DMS 273 treated with DMSO at 0.1 percent for 48 hours (cell line): Measurements from ENCODE around the gene SLC25A21.

Experiments used
- DNase-seq: peaks from one replicate; lab custom pipeline; 2025; lab: John Stamatoyannopoulos, UW

The SLC25A21 gene

DNA sequence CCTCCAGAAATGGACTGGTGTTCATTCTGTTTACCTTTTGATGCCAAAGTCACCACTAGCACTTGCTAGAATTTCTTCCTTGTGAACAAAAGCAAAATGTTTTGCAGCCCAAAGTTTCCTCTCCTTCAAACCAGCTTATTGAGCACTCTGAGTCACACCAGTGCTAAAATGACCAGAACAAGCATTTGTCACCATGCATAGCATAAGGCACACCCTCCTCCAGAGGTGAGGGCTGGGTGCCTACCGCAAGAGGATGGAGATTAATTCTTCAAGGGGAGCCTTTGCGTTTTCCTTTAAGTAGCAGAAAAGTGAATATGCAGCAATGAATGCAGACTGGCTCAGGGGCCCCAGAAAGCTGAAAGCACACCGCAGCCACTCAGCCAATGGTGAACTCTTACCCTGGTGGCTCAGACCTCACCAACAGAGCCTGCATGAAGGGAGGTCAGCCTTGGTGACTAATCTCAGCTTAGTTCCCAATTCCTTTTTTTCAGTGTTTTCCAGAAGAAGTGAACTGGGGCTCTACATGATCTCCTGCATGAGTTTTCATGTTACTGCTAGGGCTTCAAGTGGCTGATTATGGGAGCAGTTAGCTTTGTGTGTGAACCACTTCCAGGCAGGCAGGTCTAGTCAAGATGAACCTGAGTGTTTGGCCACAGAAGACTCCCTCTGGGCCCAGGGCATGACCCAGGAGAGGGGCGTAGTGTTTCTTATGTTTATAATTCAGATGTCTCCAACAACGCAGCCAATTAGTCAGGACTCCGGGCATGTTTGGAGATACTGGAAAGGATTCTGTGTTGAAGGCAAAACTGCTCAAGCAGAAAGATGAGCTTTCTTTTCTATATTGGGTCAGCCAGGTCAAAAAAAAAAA lies 414.4 kb downstream of the SLC25A21 start:
- no peak for DNase-seq

DNA sequence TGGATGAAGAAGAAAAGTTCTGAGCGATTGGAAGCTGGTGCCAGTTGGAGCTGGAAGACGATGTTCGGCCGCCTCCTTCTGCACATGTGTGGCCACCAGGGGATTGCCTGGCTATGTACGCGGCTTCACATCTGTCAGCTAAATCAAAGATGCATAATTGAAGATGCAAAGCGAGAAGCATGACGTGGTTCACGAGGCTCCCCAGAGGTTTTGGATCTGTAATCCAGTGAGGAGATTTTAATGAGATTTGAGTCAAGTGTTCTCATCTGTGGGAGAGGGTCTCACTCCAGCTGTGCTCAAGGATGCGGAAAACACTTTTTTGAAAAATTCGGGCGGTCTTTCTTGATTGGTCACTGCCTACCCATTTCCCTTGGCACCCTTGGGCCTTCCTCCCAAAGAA lies 416.2 kb downstream of the SLC25A21 start:
- DNase-seq = no peak

DNA sequence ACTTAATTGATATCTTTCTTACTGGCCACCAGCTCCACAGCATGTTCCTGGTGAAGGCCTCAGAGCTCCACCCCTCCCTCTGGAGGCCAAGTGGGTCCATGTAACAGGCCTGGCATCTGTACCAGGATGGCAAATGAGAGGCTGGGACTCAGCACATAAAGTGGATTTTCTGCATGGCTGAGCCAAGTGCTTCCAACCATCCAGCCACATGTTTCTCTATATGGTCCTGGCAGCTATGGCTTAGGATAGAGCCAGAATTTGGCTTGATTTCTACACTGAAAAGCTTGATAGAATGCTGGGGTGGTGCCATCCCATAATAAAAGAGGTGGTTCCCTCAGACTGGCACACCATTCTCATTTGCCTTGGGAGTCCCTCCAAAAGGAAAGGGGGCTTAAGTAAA lies 416.6 kb downstream of the SLC25A21 start:
- DNase-seq = no peak

DNA sequence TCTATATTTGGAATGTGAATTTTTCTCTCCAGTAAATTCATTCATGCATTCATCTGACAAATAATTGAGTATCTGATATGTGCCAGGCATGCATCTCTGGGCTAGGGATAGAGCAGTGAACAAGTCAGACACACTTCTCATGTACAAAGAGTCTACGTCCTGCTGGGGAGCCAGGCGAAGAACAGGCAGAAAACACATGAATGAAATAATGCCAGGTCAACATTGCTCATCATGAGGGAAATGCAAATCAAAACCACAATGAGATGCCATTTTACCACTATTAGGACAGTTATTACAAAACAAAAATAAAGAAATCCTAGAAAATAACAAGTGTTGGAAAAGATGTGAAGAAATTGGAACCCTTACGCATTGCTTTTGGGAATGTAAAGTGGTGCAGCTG lies 420.5 kb downstream of the SLC25A21 start:
- no peak for DNase-seq

DNA sequence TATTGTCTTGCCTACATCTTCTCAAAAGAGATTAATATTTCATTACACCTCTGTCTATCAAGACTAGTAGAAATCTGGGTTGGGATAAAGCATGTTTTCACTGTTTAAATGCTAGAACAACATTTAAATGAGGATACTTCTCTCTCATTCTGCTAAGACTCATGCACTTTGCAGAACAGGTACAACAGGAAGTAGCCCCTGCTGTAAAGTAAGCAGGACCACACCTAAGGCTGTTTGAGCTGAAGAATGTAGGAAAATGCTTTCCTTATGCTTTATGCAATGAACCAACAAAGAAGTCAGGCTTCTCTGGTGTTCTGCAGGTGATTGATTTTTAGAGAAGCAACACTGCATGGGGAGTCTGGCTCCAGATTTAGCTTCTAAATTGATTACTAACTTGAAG lies 421.3 kb downstream of the SLC25A21 start:
- no peak for DNase-seq

DNA sequence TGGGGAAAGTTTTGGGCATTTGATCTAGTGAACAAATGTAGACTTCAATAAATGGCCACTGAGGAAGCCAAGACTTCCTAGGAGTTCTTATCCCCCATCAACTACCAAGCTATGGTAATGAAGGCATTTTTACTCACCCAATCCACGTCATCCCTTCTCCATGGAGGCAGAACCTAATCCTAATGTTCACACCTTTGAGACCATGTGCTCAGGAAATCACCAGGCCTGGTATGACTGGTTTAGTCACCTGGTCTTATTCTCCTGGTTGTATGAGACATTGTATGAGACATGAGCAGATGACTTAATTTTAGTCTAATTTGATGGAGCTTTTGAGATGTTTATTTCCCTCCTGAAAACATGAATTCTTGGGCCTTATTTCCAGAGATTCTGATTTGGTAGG lies 422.2 kb downstream of the SLC25A21 start:
- no peak for DNase-seq

DNA sequence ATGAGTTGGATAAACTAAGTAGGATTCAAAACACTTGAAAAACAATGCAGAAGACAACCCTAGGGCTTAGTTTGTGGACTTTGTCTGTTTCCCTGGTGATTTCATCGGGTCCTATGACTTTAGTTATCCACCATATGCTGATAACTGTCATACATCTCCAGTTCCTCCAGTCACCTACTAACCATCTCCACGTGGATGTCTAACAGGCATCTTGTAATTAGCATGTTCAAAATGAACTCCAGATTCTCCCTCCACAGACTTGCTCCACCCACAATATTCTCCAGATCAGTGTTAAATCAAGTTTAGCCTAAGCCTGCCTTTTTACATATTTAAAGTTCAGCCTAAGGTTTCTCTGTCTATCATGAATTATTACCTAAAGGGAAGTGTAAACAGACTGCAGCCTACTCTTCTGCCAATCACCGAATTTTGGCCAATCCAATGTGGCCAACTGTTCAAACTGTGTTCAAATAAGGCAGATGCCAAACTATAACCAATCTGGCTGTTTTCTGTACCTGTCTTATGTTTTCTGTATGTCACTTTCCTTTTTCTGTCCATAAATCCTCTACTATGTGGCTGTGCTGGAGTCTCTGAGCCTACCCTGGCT lies 423.7 kb downstream of the SLC25A21 start:
- DNase-seq = no peak

DNA sequence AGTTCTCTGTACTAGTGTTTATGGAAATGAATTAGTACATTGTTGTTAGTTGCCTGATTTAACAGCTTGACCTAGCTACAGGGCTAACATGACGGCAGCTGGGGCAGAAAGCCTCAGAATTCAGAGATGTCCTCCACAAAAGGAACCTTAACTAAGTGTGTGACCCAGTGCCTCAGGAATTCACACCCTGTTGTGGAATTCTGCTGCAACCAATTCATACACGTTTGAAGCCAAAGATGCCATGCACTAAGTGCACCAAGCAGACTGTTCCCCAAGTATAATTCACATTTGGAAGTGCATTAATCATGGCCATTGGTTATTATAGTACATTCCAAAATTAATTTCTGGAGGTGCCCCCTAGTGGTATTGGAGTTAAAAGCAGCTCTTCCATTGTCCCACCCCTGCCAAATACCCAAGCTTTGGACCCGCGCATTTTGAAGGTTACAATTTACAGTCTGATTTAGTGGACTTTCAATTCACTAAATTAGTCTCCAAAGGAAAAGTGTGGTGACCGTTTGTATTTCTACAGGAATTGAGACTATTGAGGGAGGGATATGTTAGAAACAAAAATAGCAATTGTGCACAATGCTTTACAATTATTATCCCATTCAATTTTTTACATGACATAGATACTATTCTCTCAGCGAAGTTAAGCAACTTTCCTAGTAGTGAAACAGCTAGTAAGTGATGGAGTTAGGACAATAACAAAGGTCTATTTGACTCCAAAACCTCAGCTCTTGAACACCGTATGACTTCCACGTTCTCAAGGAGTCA lies 424.8 kb downstream of the SLC25A21 start:
- DNase-seq = no peak

DNA sequence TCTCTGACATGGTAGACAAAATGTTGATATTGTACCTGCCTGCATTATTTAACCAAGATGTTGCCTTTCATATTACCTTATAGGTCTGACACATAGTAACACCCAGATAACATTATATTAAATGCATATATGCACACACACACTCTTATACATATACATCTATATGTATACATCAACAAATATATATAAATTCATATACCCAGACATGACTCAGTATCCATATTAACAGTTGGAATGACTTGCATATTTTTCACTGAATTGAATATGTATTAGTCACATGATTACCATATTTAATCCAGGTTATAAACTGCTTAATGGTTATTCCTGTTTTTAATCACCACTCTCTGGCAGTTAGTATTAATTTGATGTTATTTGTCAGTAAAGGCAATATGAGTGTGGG lies 425.5 kb downstream of the SLC25A21 start:
- no peak for DNase-seq

DNA sequence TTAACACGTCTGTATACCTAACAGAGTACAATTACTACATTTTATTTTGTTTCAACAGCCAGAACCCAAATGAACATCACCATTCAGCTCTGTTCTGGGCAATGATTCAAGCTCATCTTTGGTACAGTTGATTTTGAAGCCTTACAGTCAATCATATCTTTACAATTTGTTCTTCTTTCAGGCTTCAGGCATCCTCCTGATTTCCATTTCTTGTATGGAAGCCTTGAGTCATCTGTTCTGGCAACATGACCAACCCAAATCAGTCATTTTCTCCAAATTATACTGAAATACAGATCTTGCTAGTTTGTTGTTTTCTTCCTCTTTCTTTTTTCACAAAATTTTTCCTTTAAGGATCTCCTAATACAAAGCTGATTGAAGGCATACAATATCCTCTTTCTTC lies 430.5 kb downstream of the SLC25A21 start:
- no peak for DNase-seq

DNA sequence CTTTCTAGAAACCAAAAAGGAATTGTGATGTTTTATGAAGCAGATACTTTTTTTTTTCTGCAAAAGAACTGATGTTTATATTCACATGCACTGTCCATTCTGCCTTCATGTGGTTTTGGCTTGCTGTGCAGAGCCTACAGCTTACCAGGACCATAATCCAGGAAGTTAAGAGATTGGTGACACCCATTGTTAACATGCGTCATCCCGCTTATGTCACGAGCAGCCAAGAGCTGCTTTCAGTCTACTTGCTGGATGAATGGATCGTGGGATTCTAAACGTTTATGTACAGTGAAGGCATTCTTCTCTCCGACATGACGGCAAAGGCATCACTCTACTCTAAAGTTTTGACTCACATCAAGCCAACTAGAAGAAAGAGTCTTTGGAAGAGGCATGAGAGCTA lies 434.1 kb downstream of the SLC25A21 start:
- no peak for DNase-seq

DNA sequence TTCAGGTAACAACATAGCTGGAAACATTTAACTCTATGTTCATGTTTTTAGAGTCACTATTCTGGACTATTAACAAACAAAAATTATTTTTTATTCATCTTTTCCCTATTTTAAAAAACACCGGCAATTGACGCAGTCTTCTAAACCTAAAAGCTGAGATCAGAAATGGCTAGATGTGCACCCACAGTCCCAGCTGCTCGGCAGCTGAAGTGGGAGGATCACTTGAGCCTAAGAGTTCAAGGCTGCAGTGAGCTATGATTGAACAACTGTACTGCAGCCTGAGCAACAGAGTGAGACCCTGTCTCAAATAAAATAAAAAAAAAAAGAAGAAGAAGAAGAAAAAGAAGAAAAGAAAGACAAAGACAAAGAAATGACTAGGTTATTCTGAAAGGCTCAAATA lies 446.3 kb downstream of the SLC25A21 start:
- DNase-seq = no peak

DNA sequence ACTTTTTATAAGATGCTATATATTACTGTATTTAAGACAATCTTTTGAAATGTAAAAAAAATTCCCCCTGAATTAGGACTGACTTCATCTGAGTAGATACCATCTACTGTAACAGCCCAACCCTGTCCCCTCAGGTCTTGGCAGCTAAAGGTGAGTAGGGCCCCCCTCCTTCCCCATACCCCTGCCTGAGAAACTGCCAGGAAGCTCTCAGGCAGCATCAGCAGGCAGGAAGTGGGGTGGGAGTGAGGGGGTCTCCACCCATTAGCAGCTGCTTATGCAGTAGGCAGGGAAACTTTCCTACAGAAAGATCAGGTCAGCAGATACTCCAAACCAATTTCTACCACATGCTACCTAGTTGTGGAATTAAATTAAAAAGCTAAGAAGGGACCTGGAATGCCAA lies 448.2 kb downstream of the SLC25A21 start:
- DNase-seq = no peak

DNA sequence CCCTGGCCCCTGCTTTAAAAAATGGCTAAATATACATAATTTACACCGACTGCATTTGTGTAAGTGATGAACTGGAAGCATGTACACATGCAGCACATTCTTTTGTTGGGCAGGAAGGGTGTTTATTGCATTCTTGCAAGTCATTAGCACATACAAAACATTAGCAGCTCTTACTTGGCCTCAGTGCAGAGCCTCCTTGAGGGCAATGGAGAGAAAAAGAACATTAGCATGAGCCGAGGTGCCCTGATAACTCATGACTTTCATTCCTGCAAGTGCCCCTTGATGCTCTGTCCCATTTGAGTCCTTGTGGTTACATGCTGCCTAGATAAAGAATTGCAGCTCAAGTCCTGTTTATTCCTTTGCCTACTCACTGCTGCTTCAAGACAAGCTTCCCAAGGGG lies 448.9 kb downstream of the SLC25A21 start:
- DNase-seq = no peak

DNA sequence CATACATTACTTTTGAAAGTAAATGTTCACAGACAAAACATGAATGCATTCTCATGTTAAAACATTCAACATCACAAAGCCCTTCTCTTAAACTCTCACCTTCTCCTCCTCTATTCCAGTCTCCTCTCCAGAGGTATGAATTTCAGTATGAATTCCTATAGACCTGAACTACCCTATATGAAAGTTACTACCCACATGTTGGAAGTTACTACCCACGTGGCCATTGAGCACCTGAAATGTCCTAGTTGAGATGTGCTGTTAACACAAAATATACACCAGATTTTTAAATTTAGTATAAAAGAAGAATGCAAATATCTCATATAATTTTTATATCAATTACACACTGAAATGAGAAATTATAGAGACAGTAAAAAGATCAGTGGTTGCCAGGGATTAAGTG lies 450.5 kb downstream of the SLC25A21 start:
- no peak for DNase-seq

DNA sequence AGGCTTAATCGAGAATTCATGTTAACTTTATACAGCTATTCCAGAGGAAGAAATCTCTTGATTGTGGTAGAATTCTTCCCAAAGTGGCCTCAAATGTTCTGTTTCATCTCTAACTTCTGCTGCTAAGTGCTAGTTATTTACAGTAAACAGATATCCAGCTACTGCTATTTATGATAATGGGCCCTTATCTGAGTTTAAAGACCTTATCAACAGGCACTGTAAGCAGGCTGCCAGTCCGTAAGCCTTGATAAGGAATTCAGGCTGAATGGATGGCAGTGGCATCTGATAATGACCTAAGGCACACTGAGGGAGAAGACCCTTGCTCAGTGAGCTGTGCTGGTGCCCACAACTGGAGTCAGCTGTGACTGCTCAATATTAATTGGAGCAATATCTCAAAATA lies 451.7 kb downstream of the SLC25A21 start:
- DNase-seq = no peak

DNA sequence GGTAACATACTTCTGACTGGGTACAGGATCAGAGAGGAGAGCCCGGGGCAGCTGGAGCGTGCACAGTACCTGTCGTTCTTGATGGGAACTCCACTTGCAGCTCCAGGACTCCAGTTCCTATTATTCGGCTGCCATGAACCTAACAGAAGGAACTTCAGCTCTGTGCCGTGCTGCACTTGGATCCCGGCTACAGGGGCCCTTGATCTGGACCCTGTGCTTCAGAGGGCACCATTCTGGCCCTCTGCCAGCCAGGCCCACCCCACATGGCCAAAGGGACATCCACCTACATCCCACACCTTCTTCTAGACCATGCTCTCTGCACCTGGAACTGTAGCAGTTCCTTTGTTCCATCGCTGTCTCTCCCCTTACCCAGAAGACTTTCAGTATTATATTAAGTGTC lies 452.6 kb downstream of the SLC25A21 start:
- no peak for DNase-seq

DNA sequence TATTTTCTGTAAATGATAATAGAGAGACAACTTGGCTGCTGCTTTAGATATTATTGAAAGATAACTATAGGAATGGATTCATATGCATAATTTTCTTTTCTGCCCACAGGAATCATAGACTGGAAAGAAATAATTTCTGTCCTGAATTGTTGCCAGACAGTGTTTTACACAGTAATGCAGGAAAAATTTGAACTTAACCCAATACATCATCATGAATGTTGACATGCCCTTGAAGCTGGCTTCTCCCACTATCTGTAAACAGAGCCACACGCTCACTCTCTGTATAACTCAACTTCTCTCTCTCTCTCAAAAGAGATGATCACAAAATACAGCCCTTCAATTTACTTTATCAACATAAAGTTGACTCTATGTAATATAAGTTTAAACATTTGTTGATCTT lies 454.2 kb downstream of the SLC25A21 start:
- no peak for DNase-seq

DNA sequence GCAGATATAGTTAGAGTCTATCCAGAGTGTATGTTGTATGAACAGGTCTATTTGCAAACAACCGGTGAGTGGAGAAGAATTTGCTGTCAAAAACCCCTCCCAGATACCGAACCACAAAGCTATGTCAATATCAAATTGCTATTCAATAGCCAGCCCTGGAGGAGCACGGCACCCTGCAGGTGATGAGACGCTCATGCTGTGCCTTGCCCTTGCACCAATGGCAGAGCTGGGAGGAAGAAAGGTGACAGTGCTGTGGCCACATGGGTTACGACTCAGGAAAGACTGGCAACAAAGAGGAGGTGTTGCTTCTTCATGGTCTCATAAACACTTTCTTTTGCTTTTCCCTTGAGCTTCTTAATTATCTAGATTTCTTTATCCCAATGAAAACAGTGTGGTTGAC lies 455.0 kb downstream of the SLC25A21 start:
- DNase-seq = no peak

DNA sequence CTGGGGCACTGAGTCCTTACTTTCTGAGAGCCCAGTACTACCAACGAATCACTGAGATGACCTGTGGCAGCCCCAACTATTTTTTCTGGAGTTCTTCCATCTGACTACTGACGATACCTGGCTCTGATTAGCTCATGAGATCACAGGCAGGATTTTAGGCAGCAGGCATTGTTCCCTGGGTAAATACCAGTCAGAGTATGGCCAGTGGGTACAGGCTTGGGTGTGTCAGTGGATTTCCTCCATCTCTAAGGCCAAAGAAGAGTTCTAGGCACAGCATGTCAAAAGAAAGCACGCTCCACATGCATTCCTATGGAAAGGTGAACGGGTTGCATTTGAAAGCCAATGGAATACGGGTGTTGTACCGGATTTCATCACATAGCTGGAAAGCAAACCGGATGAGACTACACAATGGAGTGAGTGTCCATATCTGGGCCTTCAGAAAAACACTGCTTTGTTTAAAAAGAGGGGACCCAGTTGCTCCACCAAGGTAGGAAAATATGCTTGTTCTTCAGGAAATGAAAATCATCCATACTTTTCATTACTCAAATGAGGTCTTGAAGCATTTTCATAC lies 455.7 kb downstream of the SLC25A21 start:
- no peak for DNase-seq

DNA sequence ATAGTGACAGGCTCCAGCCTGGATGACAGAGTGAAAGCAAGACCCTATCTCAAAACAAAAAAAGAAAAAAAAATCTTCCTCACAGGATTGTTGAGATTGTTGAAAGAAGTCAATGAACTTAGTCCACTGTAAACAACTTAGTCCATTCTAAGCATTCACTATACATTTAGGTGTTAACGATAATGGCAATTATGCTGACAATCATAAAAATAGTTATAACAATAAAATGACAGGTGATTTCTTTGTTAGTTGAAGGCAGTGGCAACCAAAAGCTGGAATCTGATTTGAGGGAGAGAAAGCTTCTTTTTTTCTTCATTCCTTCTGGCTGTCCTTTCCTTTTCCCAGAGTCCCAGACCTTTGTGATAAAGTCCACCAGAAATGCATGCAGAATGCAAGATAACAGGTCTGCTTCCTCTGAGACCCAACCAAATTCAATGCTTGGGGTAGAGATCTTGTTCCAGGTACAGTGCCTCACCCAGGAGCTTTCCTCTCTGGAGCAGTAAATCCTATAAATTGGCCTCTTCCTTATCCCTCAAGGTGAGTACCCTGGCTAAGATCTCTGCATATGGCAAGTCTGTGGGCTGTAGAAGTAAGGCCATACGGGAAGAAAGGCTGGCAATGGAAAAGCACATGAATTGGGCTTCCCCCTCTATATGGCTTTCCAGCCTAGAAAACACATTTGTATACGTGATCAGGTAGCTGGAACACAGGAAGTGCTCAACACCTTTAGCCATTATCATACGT lies 458.3 kb downstream of the SLC25A21 start:
- no peak for DNase-seq

DNA sequence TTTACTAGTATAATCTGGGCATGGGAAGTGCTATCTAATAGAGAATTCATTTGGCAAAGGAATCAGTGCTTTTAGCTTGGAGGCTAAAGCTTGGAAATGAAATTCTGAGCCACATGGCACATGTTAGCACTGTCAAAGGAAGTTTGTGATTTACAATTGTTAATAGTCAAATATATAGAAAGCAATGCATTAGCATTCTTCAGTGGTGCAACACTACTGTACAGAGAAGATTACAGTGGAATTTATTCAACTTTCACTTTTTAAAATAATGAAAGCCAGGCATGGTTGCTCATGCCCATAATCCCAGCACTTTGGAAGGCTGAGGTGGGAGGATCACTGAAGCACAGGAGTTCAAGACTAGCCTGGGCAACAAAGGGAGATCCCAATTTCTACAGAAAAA lies 464.8 kb downstream of the SLC25A21 start:
- DNase-seq = no peak
